GM21447 (cell line): Measurements from ENCODE around the gene ADAMTS12.
A peak's percentile ranks its signal among the peaks of the same experiment; 100 is the strongest.

Experiments
- ATAC-seq: cut with Tn5 transposase; IDR thresholded peaks from one replicate; pipeline ENCODE4 v1.9.1; 2021; ENCODE audit not compliant: unreplicated experiment

Gene ADAMTS12

GRCh38 chr5:33659526-33660169, 232.1 kb downstream of the ADAMTS12 start:
- no peak for ATAC-seq

DNA sequence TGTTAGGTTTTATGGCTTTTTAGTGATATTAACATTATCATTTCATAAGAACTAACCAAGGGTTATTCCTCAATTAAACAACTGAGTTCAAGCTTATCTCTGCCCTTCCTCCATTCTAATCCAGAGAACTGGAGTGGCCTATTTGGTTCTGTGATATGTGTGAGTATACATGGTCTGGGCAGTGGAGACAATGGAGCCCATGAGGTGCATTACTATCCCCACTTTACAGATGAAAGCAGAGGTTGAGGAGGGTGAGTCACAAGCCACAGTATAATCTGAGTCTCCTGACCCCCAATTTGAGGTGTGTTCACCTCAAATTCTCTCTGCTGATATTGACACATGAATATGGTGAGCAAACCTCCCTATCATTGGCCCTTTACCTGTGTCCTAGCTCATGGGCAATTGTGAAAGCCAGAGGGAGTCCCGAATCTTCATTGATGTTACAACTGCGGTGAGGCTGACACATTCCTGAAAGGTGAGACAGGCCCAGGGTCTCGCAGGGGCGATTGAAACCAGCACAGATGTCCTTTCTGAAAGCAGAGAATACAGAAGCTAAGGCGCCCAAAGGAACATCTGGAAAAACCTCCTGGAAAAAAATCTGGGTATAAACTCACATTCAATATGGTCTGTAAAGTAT, 233.9 kb downstream of the ADAMTS12 start:
- ATAC-seq = no peak

GRCh38 chr5:33657176-33657575, 234.6 kb downstream of the ADAMTS12 start:
- no peak for ATAC-seq

GRCh38 chr5:33650911-33651310, 240.9 kb downstream of the ADAMTS12 start:
- ATAC-seq = no peak

GRCh38 chr5:33649549-33650482, 242.0 kb downstream of the ADAMTS12 start:
- no peak for ATAC-seq

DNA sequence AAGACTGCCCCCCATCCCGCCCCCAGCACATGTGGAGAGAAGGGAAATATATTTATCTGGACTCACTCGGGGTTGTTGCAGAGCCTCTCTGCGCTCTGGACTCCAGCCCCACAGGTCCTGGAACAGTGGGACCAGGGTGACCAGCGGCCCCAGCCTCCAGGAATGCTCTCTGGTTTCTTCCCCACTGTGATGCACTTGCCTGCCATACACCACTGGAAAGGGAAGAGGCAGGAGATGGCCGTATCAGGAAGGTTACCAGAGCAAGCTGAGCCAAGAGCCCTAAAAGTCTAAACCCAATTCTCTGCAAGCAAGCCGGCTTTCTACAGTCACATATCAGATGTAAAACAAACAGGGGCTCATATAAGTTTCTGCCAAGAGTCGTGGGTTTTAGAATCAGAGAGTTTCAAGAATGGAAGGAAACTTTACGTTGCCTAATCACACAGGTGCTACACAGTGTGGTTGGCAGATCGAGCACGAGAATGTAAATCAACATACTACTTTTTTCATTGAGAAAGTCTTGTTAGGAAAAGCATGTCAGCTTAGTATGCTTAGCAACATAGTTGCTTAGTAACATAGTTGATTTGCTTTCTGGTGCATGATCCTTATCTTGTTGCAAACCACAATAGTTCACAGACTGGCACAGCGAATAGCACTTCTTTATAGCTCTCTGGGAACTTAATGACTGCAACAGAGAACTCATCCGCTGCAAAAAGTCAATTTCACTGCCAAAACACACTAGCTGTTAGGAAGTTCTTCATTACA, 249.9 kb downstream of the ADAMTS12 start:
- ATAC-seq = no peak

- ATAC-seq = no peak
Measured at GRCh38 chr5:33639474-33639873, 252.3 kb downstream of the ADAMTS12 start.

DNA sequence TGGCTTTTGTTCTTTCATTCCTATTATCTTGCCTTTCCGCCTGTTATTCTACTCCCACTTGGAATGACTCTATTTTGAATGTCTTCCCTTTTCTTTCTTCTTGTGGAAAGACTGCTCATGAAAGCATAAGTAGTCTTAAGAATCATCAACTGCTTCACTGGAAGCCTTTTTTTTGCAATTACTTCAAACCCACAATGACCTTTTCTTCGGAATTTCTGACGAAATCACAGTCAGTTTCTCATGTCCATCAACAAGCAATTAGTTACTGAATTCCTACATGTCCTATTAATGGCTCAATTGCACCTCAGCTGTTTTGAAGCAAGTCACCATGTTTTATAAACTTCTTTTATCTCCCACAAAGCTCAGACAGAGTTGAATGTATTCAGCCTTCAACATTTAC, 254.8 kb downstream of the ADAMTS12 start:
- ATAC-seq = no peak

- ATAC-seq = no peak
Measured at GRCh38 chr5:33635582-33635981, 256.2 kb downstream of the ADAMTS12 start.

GRCh38 chr5:33633699-33634098, 258.1 kb downstream of the ADAMTS12 start:
- ATAC-seq = no peak

DNA sequence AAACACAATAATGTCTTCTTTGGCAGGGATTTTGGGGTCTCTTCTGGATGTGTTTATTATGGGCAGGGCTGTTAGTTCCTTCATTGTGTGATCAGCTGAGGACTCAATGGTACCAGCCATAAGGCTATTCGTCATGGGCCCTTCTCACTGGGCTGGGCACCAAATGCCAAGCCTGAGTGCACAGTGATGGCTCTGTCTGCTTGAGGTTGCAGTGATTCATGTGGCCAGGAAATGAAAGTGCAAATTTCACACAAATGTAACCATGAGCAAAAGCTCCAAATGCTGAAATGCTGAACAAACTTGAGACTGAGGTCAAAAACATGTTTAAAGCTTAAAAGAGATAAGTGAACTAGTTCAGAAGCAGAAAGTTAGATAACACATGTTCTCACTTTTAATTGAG, 260.0 kb downstream of the ADAMTS12 start:
- ATAC-seq = peak; percentile 80

DNA sequence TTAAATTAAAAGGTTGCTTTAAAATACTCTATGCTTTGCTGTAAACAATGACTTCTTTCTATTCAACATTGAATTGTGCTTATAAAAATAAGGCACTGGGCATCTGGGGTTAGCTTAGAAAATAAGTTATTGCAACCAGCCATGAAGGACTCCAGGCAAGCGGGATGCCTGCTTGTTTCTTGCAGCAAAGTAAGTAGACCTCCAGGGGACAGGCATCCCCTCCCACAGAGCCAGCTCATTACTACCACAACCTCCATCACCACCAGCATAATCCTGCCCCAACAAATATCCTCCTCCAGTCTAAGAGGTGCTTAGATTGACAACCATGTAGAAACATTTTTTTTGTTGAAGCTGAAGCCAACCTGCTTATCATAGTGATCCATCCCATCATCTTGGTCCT, 260.7 kb downstream of the ADAMTS12 start:
- ATAC-seq = no peak

GRCh38 chr5:33629999-33630398, 261.8 kb downstream of the ADAMTS12 start:
- ATAC-seq = no peak

GRCh38 chr5:33628796-33629195, 263.0 kb downstream of the ADAMTS12 start:
- ATAC-seq = no peak

- ATAC-seq = no peak
Measured at GRCh38 chr5:33621514-33621913, 270.3 kb downstream of the ADAMTS12 start.

- no peak for ATAC-seq
Measured at GRCh38 chr5:33614039-33614438, 277.8 kb downstream of the ADAMTS12 start.

DNA sequence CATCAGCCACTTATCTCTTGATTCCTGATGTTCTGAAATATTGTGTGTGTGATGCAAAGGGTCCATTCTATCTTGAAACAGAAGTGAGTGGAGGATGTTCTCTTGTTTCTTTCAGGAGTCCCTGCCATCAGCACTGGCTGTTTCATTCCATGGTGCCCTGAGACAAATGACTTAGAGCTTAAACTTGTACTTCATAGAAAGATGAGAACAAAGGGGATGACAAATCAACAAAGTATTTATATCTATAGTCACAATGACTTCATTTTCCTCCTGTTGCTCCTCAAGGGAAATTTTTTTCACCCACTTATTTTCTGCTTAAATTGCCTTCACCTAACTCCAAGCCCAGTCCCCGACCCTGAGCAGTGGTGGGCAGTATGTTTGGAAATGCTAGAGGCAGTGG, 279.4 kb downstream of the ADAMTS12 start:
- no peak for ATAC-seq

GRCh38 chr5:33611877-33612276, 279.9 kb downstream of the ADAMTS12 start:
- no peak for ATAC-seq

DNA sequence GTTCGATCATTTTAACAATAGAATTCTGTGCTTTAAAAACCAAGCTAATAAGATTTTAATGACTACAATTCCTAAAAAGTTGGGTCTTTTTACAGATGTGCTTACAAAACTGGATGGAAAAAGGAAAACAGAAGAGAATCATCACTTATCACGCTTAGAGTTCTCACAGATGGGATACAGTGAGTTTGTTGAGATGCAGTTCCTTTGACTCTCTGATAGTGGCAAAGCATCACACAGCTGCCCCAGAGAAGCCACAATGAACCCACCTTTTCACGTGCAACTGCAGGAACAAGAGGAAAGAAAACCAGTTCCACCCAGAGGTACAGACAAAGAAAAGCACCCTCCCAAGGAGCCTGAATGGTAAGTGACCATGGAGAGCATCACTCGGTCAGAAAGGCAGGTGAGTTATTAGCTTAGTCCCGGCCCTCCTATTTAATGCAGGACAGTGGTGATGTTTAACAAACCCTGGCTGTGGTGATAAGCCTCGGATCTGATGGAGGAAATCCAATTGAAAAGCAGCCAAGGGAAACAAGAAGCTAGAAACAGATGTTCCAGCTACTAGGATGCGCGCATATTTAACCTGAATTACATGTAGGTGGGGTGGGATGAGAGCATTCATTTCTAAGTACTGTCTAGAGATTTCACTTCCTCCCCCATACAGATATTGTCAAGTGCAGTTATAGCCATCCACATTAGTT, 283.3 kb downstream of the ADAMTS12 start:
- no peak for ATAC-seq

DNA sequence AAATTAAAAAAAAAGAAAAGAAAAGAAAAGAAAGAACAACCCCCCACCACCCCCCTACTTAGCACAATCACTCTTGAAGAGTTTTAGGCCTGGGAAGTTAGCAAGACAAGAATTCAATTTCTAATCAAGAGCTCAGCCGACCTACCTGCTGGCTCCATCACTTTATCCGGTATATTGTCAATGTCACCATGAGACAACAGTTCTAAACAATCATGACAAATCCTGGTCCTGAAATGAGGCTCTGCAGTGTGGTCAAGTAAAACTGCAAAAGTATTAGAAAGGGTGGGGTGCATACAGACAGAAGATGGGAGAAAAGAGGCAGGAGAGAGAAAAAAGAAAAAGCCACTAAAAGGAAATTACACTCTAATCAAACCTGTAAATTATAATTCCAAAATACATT, 287.3 kb downstream of the ADAMTS12 start:
- ATAC-seq = no peak

- no peak for ATAC-seq
Measured at GRCh38 chr5:33601881-33602280, 289.9 kb downstream of the ADAMTS12 start.
